NCI-H524 (cell line): ENCODE results near the gene STARD10.

Experiments used
- DNase-seq, 2 experiments: peaks; one replicate each; lab custom pipeline; 2025; lab: John Stamatoyannopoulos, UW

Gene STARD10

DNA sequence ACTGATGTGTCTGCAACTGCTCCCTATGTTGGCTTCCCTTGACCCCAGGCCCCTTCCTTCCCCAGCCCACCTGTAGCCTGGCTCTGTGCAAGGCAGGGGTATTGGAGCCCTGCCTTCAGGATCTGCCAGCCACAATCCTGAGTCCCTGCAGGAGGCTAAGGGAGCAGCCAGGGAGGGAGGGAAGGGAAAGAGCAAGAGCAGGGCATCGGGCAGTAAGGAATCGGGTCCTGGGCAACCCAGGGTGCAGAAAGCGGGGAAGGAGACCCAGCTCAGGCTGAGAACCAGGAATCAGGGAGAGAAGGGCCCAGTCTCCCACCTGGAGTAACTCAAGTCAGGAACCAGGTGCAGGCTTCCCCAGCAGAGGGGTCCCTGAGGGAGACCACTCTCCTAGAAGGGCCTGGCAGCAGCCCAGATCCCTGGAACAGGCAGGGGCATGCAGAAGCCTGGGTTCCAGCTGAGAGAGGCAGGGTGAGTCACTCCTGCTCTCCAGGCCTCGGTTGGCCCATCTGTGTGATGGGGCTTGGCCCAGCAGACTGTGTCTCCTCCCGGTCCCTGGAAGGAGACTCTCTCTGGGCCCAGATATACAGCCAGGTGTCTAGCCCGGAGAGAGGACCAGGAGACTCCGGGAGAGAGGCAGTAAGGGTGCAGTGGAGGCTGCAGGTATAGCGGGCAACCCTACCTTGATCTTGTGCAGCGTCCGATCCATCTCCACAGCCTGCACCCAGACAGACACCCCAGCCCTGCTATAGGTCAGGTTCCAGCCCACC is 13.4 kb downstream of the STARD10 start:
- DNase-seq: no peak

DNA sequence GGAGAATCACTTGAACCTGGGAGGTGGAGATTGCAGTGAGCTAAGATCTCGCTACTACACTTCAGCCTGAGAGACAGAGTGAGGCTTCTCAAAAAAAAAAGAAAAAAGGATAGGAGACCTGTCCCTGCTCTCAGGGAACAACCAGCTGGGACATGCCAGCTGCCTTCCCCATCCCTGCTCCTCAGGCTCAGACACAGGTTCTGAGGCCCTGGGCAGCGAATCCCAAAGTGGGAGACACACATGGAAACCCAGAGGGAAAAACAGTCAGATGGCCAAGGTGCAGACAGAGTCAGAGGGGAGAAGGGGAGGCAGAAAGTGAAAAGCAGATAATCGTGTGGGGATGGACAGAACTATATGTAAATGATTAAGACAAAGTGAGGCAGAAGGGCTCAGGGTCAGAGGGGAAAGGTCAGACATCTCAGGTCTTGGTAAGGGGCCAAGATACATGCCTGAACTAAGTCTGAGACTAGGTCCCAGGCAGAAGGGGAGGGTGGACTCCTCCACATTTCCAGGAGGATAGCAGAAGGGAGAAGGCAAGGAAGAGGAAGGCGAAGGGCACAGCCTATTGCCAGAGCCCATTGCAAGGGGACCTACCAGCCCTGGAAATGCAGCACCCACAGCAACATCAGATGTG is 14.2 kb downstream of the STARD10 start:
- DNase-seq: no peak

- DNase-seq: no peak
Observed at GRCh38 chr11:72778535-72779494, 15.0 kb downstream of the STARD10 start.

- no peak for DNase-seq
Observed at GRCh38 chr11:72777755-72778278, 16.0 kb downstream of the STARD10 start.

DNA sequence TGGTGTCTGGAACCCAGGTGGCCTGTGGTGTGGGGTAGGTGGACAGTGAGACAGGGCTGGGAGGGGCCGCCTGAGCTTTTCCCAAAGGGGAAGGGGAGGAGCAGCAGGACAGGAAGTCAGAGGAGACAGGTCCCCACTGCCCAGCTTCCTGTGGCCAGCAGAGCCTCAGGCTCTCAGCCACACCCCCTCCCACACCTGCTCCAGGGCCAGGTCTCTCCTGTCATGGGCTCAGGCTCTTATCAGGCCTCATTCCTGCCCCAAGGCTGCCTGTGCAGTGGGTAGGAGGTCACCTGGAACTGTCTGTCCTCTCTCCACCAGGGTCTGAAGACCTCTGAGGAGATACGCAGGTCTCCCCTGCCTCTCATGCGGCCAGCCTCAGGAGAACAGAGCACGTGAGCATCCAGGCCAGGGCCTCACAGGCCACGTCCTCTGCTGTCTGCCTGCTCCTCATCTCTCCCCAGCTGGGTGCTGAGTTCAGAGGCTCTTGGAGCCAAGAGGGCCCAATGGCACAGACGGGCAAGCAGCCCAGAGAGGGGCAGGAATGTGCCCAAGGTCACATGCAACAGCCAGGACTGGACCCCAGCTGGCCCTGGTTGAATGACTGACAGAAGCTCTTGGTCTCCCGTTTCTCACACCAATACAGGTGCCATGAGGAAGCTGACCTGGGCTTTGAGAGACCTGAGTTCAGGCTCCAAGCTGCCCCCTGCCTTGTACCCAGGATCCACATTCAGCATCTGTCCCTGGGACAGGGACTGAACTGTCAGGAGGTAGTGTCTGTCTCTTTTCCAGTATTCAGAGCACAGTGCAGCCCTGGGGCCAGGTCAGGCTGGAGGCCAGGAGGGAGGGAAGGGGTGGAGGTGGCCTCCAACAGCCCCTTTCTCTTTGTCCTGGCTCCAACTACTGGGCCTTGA is 16.7 kb downstream of the STARD10 start:
- no peak for DNase-seq

DNA sequence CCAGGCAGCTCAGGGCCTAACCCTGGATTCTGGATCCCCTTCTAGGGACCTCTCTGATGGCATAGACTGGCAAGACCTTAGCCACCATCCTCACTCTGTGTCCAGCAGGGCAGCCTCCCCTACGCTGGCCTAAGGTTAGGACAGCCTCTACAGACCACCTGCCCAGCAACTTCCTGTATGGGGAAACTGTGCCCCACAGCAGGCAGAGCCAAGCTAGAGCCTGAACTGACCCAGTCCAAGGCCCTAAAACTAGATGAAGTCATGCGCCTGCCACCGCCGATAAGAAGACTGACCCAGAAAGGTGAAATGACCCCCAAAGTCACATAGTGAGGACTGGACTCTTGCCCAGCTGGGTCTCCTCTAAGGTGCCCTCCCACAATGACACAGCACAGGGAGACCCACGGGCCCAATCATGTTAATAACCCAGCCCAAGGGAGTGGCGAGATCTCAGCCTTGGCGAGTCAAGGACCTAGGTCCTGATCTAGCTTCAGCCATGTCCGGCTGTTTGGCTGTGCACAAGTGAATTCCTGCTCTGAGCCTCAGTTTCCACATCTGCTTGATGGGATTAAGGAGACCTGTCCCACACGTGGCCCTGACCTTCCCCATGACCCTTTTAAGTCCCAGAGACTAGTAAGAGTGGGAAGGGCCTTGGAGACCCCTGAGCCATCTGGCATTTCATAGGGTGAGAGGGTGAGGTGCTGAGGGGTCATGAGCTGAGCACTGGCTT is 17.6 kb downstream of the STARD10 start:
- no peak for DNase-seq

DNA sequence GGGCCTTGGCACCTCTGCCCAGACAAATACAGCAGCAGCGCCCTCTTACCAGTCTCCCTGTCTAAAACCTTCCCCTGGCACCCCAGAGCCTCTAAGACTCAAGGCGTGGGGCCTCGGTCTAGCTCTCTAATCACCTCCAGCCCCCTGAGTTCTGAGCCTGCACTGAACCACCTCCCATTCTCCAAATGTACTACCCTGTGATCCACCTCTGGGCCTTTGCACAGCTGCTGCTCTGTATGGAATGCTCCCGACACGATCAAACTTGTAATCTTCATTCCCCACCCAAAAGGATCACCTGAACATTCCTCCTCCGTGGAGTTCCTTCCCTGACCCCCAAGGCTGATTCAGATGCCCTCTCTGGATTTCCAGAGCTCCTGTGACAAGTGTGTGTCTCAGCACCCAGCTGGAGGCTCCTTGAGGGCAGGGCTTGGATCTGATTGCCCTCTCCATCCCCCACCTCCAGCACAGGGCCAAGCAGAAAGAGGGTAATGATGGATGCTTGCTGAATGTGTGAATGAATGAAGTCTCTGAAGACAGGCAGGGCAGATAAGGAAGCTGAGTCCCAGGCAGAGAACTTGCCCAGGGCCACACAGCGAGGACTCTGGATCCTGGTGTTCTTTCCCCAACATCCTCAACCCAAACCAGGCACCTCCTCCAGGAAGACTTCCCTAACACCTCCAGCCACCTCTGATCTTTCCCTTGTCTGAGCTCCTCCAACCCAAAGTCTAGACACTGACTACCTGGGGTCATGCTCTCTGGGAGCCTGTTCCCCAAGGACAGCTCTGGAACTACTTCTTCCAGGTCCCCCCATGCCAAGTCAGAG is 18.3 kb downstream of the STARD10 start:
- DNase-seq: no peak

GRCh38 chr11:72774499-72774898 is 19.3 kb downstream of the STARD10 start:
- peak in 1 of 2 experiments; percentile 28 for DNase-seq

- DNase-seq: no peak
Observed at GRCh38 chr11:72773696-72774095, 20.2 kb downstream of the STARD10 start.

- no peak for DNase-seq
Observed at GRCh38 chr11:72773291-72773690, 20.6 kb downstream of the STARD10 start.

DNA sequence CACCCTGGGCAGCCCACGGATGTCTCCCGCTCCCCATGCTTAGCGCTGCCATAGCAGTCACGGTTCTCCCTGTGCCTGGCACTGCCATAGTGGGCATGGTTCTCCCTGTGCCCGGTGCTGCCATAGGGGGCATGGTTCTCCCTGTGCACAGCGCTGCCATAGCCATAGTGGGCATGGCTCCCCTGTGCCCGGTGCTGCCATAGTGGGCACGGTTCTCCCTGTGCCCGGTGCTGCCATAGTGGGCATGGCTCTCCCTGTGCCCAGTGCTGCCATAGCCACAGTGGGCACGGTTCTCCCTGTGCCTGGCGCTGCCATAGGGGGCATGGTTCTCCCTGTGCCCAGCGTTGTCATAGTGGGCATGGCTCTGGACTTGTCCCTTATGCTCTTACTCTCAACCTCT is 21.8 kb downstream of the STARD10 start:
- DNase-seq: no peak

- DNase-seq: no peak
Observed at GRCh38 chr11:72771507-72771906, 22.3 kb downstream of the STARD10 start.

GRCh38 chr11:72770799-72771198 is 23.0 kb downstream of the STARD10 start:
- DNase-seq: no peak

DNA sequence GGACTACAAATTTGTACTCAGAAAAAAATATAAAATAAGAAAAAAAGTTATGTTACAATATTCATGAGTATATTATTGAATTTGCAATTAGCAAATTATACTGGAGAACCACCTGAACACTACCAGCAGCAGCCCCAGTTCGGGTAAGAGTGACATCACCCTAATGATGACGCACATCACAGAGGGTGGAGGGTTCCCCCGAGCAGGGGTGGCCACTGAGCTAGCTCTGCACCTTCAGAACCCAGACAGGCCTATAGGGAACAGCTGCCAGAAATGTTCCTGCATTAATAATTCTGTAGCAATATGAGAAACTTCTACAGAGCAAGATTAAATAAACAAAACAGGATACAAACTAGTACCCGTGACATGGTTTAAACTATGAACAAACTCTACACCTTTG is 24.2 kb downstream of the STARD10 start:
- no peak for DNase-seq

DNA sequence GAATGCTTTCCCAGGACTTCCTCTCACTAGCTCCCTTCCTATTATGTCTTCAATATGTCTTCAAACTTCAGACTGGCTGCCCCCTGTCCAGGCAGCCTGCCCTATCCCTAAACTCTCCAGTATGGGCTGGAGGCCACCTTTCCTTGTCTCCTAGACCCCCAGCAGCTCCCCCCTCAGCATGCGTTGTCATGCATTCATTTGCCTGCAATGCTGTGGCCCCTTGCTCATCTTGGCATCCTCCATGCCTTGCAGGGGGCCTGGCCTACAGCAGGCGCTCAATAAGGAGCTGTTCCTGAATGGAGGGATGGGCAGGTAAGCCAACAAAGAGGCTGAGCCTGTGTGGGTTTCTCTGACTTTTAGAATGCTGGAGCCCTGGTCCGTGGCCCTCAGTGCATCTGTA is 25.3 kb downstream of the STARD10 start:
- no peak for DNase-seq

DNA sequence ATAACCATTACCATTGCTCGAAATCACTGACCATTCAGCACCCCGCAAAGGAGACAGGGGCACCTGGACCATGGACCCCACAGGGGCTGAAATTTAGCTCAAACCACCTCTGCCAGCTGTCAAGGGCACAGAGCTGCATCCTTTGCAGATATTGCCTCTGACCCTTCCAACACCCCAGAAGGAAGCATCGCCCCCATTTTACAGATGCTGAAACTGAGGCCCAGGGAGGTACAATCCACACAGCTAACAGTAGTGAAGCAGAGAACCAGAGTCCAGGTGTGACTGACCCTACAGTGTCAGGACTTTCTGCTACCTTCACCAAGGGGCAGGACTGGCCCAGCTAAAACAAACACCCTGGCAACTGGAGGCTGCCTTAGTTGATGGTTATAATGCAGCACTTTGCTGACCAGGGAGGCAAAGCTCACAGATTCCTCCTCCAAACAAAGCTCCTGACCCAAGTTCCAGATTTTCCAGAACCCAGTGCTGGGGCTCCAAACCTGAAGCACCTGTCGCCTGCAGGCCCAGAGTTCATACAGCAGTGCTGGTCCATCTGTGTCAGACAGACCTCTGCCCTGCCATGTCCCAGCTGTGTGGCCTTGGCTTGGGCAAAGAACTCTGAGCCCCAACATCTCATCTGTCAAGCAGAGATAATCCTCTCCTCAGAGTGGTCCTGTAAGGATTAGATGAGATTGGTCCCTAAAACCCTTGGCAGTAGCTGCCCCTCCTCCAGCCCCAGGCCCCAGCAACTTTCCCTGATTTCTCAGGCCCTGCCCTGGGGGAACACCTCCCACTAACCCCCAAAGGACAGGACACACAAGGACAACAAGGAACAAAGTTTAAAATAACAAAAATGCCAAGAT is 26.4 kb downstream of the STARD10 start:
- DNase-seq: peak; percentile 37 to 80

DNA sequence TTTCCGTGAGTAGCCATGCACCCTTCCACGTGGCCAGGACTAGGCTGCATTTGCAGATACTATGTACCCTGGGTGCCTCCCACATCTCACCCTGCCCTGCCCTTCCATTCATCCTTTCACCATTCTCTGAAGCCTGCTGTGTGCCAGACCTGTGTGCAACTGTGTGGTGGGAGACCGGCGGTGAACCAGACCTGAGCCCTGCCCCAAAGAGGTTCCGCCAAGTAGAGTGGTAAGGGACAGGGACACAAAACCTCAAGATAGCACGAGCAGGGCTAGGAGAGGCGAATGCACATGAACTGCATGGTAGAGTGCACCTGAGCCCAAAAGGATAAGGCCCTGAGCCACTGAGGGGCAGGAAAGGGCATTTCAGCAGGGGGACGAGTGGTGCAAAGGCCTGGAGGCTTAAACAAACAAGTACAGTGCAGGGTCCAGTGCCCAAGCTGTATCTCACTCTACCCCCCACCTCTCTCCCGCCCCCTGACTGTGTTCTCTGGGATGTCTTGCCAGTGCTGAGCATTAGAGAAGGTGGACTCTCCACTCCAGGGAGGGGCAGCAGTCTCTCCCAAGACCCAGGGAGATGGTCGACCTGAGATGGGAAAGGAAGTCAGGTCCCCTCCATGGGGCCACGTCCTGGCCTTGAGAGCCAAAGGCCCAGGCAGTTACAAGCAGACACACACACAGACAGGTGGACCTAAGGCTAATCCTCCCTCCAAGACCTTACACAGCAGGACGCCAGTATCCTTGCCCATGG is 27.5 kb downstream of the STARD10 start:
- DNase-seq: no peak

DNA sequence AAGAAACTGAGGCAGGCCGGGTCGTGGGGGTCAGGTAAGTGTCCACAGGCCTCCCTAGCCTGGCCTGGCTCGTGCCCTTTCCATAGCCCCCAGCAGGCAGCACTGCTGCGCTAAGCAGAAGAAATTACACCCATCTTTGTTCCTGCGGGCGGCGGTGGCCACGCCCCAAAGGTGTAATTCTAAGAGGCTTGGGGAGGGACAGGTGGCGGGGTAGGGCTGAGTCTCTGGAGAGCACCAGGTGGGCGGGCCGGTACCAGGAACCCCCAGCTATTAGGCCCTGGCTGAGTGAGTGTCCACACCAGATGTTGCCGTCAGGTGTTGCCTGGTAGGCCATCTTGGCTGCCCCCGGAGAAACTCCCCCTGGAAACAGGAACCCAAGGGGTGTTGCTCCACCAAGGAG is 29.3 kb downstream of the STARD10 start:
- DNase-seq: peak; percentile 27 to 83
